Vagina (tissue), 2 donors: ENCODE measurements around the gene FBLIM1.

ENCODE experiments used
- CTCF ChIP-seq, 3 experiments: fragments of 450-650 bp in 2 of 3; fragments of 200-600 bp in 1 of 3; sonication (generic) in 1 of 3; IDR thresholded peaks; one replicate each; pipeline ENCODE4 v1.5.1; 2017 to 2019; ENCODE audit warnings: antibody characterized with exemption in 3 of 3, mild to moderate bottlenecking in 2 of 3, moderate library complexity in 2 of 3
- POLR2A ChIP-seq, 2 donors: fragments of 450-650 bp; IDR thresholded peaks; one replicate each; pipeline ENCODE4 v1.6.1; 2017; ENCODE audit warnings: antibody characterized with exemption in 2 of 2, mild to moderate bottlenecking in 2 of 2, moderate library complexity in 2 of 2
- POLR2AphosphoS5 ChIP-seq, 2 donors: sonication (generic); formaldehyde crosslinking; IDR thresholded peaks; one replicate each; pipeline ENCODE4 v1.9.0; 2017; ENCODE audit warnings: antibody characterized with exemption in 2 of 2, mild to moderate bottlenecking in 2 of 2, low read depth in 1 of 2; ENCODE audit not compliant: insufficient read depth in 1 of 2

GRCh38 chr1:15807121-15807520, 48.5 kb downstream of the FBLIM1 start:
- TF ChIP-seq CTCF (IDR thresholded peaks at IDR 0.05), result no peak
- no peak for TF ChIP-seq POLR2A (IDR thresholded peaks at IDR 0.05)
- no peak for TF ChIP-seq POLR2AphosphoS5 (IDR thresholded peaks at IDR 0.05; ENCODE audit: insufficient read depth in 1 of 2, low read depth in 1 of 2)
